HEK293T (cell line): ENCODE data around the gene RBM10.

Experiments
- ARNT ChIP-seq: fragments of 450-650 bp; IDR thresholded peaks from 2 replicates; pipeline ENCODE4 v1.6.1; 2017; ENCODE audit warnings: mild to moderate bottlenecking
- BHLHE40 ChIP-seq: fragments of 450-650 bp; IDR thresholded peaks from 2 replicates; pipeline ENCODE4 v1.6.1; 2016; ENCODE audit warnings: mild to moderate bottlenecking, moderate library complexity, borderline replicate concordance
- CTBP1 ChIP-seq: fragments of 450-650 bp; IDR thresholded peaks from 2 replicates; pipeline ENCODE4 v1.6.1; 2016; ENCODE audit warnings: borderline replicate concordance
- ELF4 ChIP-seq: fragments of 450-650 bp; IDR thresholded peaks from 2 replicates; pipeline ENCODE4 v1.6.1; 2017; ENCODE audit warnings: antibody characterized with exemption
- FOXA1 ChIP-seq: fragments of 450-650 bp; IDR thresholded peaks from 2 replicates; pipeline ENCODE4 v1.6.1; 2016; ENCODE audit warnings: mild to moderate bottlenecking
- FOXK2 ChIP-seq: fragments of 450-650 bp; IDR thresholded peaks from 2 replicates; pipeline ENCODE4 v1.6.1; 2016; ENCODE audit warnings: mild to moderate bottlenecking
- FOXM1 ChIP-seq: fragments of 450-650 bp; IDR thresholded peaks from 2 replicates; pipeline ENCODE4 v1.6.1; 2017; ENCODE audit warnings: mild to moderate bottlenecking, borderline replicate concordance
- HDGF ChIP-seq: fragments of 450-650 bp; IDR thresholded peaks from 2 replicates; pipeline ENCODE4 v1.6.1; 2017; ENCODE audit warnings: antibody characterized with exemption, borderline replicate concordance
- LEF1 ChIP-seq: fragments of 450-650 bp; IDR thresholded peaks from 2 replicates; pipeline ENCODE4 v1.6.1; 2017; ENCODE audit warnings: mild to moderate bottlenecking, borderline replicate concordance
- NFRKB ChIP-seq: fragments of 450-650 bp; IDR thresholded peaks from 2 replicates; pipeline ENCODE4 v1.6.1; 2016; ENCODE audit warnings: mild to moderate bottlenecking, moderate library complexity
- SP1 ChIP-seq: fragments of 450-650 bp; IDR thresholded peaks from 2 replicates; pipeline ENCODE4 v1.6.1; 2017
- SUZ12 ChIP-seq: fragments of 450-650 bp; IDR thresholded peaks from 2 replicates; pipeline ENCODE4 v1.6.1; 2016; ENCODE audit warnings: mild to moderate bottlenecking
- TARDBP ChIP-seq: fragments of 450-650 bp; IDR thresholded peaks from 2 replicates; pipeline ENCODE4 v1.6.1; 2016

DNA sequence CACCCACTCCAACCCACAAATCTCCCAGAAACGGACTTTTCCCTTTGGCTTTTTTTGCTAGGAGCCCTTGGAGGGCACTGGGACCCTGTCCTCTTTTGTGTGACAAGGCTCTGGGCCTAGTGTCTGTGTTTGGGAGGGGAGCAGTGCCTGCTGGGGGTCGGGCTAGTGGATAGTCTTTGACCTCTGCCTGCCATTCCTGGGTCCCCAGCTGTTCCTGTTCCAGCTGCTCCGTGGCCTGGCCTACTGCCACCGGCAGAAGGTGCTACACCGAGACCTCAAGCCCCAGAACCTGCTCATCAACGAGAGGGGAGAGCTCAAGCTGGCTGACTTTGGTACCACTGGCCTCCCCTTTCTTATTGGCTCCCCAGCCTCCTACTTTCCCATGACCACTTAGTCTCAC, 81.0 kb downstream of the RBM10 start:
- no peak for TF ChIP-seq CTBP1
- TF ChIP-seq NFRKB: no peak
- no peak for TF ChIP-seq ELF4
- TF ChIP-seq LEF1: no peak
- no peak for TF ChIP-seq SUZ12
- TF ChIP-seq FOXK2: no peak
- TF ChIP-seq FOXM1: no peak
- TF ChIP-seq TARDBP: no peak
- TF ChIP-seq ARNT: no peak
- TF ChIP-seq BHLHE40: no peak
- no peak for TF ChIP-seq SP1
- no peak for TF ChIP-seq FOXA1
- no peak for TF ChIP-seq HDGF
